Measurements from ENCODE around the gene PLSCR3. TPM values are rescaled to one million over a fixed set of nuclear protein-coding genes. Genes with fewer than 3 reads are reported as not detected.

Gene PLSCR3
- total RNA-seq, 1 experiment from 2014 or later = 29.2 TPM

GRCh38 chr17:7426896-7427489 lies 32.7 kb upstream of the PLSCR3 start:
- no peak for DNase-seq (ENCODE audit: low read depth)

- no peak for DNase-seq (ENCODE audit: low read depth)
Observed at GRCh38 chr17:7426203-7426863, 32.0 kb upstream of the PLSCR3 start.

DNA sequence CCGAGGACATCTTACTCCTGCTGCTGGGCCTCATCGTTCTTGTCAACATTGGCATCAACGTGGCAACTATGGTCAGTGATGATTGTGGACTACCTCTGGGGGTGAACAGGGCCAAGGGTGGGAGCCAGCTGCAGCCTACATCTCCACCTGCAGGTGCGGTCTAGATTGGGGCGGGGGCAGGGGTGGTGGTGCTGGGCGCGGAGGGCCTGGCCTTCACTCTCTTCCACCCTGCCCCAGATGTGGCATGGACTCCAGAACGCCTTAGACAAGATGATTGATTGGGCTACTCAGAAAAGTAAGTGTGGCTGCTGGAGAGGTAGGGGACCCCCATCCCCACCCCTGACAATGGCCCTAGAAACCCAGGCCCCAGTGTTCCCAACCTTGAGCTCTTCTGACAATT lies 31.4 kb upstream of the PLSCR3 start:
- no peak for DNase-seq (ENCODE audit: low read depth)

- no peak for DNase-seq (ENCODE audit: low read depth)
Observed at GRCh38 chr17:7425316-7425715, 31.0 kb upstream of the PLSCR3 start, which contains the start of gene SPEM2. Gene SPEM2, plus strand, starts transcription at chr17:7425616. Its CDS starts 73 bp downstream, at chr17:7425689.

GRCh38 chr17:7423679-7424078 lies 29.4 kb upstream of the PLSCR3 start:
- no peak for DNase-seq (ENCODE audit: low read depth)

DNA sequence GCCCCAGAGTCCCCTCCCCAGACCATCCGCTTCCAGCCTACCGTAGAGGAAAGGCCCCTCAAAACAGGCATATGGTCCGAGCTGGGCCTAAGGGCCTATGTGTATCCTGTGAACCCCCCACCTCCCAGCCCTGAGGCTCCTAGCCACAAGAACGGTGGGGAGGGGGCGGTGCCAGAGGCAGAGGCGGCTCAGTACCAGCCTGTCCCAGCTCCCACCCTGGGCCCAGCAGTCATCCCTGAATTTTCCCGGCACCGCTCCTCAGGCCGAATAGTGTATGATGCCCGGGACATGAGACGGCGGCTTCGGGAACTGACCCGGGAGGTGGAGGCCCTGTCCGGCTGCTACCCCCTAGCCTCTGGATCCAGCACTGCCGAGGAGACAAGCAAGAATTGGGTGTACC lies 26.9 kb upstream of the PLSCR3 start:
- DNase-seq (ENCODE audit: low read depth) = no peak

DNA sequence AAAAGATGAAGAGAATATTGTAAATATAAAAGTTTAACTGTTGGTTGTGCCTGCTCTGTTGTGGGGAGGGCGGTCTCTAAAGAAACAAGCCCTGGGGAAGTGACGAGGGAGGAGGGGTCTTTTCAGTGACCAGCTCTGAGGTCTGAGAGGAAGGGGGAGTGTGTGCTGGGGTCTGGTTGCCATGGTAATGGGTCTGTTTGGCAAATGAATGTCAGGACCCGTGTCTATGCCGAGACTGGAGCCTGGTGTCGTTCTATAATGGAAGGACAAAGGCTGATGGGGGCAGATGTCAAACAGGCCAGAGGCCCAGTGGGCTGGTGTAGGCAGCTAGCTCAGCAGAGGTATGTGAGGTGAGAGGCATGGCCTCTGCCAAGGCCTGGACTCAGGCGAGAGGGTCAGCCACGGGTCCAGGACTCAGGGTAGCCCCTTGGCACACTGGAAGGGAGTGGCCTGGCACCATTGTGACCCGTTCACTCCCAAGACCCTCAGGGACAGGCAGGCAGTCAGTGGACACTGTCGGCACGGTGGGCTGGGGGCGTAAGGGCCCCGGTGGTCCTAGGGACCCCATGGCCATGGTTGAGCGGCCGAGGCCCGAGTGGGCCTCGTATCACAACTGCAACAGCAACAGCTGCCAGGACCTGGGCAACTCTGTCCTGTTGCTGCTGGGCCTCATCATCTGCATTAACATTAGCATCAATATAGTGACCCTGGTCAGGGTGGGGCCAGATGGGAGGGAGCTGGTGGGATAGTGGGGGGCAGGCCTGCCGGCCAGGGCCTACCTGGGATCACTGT lies 25.7 kb upstream of the PLSCR3 start, which contains the start of gene SPEM1:
Gene SPEM1, plus strand, starts transcription at position 506 of the 792 bp plus-strand sequence. Its CDS starts 61 bp downstream, at position 567.
- DNase-seq (ENCODE audit: low read depth) = no peak

GRCh38 chr17:7418472-7419152 lies 24.3 kb upstream of the PLSCR3 start:
- DNase-seq (ENCODE audit: low read depth) = no peak

DNA sequence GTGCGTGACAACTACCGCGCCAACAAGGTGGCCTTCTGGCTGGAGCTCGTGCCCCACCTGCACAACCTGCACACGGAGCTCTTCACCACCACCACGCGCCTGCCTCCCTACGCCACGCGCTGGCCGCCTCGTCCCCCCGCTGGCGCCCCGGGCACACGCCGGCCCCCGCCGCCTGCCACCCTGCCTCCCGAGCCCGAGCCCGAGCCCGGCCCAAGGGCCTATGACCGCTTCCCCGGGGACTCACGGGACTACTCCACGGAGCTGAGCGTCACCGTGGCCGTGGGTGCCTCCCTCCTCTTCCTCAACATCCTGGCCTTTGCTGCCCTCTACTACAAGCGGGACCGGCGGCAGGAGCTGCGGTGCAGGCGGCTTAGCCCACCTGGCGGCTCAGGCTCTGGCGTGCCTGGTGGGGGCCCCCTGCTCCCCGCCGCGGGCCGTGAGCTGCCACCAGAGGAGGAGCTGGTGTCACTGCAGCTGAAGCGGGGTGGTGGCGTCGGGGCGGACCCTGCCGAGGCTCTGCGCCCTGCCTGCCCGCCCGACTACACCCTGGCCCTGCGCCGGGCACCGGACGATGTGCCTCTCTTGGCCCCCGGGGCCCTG lies 22.8 kb upstream of the PLSCR3 start:
- no peak for DNase-seq (ENCODE audit: low read depth)

GRCh38 chr17:7416323-7416722 lies 22.0 kb upstream of the PLSCR3 start:
- DNase-seq (ENCODE audit: low read depth) = no peak

GRCh38 chr17:7415784-7416183 lies 21.5 kb upstream of the PLSCR3 start:
- no peak for DNase-seq (ENCODE audit: low read depth)

GRCh38 chr17:7414837-7415236 lies 20.5 kb upstream of the PLSCR3 start:
- no peak for DNase-seq (ENCODE audit: low read depth)

DNA sequence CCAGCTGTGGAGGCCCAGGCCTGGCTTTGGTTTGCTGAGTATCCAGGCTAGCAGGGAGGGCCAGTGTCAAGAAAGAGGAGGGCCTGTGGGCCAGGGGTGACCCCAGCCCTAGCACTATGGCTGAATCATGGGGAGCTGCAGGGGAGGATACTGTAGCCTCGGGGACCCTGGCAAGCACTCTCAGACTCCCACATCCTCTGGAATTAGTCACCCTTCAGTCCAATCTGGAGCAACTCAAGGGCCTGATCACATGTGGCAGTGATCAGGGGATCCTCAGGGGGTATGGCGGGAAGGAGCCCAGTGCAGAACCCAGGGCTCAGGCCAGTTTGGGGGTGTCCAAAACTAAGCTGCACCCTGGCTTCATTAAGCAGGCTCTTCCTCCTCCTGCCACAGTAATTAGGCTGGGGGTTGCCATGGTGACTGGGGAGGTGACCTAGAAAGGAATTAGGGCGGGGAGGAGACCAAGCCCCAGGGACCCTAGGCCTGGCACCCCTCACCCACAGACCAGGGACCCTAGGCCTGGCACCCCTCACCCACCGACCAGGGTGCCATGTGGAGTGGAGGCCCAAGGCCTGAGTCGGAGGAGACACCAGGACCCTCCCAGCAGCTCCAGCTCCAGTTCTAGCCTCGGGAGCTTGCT lies 19.1 kb upstream of the PLSCR3 start:
- DNase-seq (ENCODE audit: low read depth) = peak; percentile 83

DNA sequence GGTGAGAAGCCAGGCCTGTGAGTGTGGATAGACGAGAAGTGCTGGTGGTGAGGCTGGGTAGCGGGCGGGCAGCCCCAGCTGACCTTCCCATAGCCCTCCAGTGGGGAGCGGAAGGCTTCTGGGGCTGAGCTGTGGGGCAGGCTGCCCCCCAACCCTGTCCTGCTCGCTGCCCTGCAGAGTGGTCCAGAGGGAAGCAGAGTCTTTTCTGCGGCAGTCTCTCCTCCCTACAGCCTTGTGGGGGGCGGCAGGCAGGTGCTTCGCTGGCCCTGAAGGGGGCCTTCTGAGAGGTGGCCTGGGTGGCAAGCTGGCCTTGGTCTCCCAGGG lies 17.1 kb upstream of the PLSCR3 start:
- no peak for DNase-seq (ENCODE audit: low read depth)

GRCh38 chr17:7410634-7411426 lies 16.5 kb upstream of the PLSCR3 start:
- DNase-seq (ENCODE audit: low read depth) = no peak

DNA sequence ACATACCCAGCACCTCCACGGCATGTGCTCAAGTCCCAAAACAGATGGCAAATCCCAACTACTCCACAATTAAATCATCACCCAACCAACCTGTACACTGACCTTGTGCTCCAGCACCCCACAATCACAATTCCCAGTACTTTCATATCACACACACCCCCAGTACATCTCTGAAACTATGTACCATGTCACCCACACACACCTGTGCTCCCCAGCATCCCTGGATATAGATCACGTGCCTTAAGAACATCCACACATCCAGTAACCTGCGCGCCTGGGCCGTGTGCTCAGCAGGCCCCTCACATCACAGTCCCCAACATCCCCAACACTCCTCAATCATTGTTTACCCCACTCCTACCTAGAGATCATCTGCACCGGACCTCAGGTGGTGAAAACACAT lies 15.4 kb upstream of the PLSCR3 start:
- DNase-seq (ENCODE audit: low read depth) = no peak

GRCh38 chr17:7408863-7409262 lies 14.5 kb upstream of the PLSCR3 start:
- DNase-seq (ENCODE audit: low read depth) = no peak

GRCh38 chr17:7408252-7408727 lies 14.0 kb upstream of the PLSCR3 start:
- DNase-seq (ENCODE audit: low read depth) = no peak

DNA sequence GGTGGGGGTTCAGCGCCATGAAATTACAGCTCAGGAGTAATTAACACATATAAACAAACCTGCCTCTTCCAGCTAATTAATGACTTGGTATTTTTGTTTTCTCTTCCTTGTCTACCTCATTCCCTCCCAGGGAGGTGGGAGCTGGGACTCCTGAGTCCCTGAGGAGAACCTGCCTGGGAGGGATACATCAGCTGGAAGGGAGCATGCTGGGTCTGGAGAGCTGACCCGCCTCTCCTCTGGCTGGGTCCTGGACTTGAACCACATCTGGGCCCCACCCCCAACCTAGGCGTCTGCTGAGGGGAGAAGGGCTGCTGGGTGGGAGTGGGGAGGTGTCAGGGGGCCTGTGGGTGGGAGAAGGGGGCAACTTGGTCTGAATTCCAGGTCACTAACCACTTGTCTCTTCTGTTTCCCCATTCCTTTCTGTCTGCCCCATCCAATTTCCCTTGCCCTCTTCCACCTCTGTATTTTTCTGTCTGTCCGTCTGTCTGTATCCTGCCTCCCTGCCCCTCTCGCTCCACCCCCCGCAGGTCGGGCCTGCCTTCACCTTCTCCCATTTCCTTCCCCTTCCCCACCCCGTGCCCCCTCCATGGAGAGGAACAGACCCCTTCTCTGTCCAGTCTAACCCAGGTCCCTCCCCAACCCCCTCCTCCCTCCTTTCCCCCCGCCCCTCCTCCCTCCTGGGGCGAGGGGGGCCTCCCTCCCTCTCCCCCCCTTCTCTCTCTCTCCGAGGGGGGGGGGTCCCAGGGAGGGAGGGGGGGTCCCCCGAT lies 13.3 kb upstream of the PLSCR3 start, which contains the start of gene NLGN2:
Gene NLGN2, plus strand, starts transcription at position 361 of the 767 bp plus-strand sequence. CDS start 411 bp downstream, outside the sequence.
- DNase-seq (ENCODE audit: low read depth) = no peak
